ENCODE measurements around the gene CENPX.
A peak's percentile ranks its signal among the peaks of the same experiment; 100 is the strongest.

CENPX gene

GRCh38 chr17:81980707-81981343, 41.9 kb downstream of the CENPX start:
- Histone ChIP-seq H3K4me3 (ENCODE audit: low read length) (no peak overlapping the region), H3K4me2 (ENCODE audit: low read length) (no peak overlapping the region), H3K9me3 (ENCODE audit: control insufficient read depth, insufficient read depth, low read length) (no peaks in the 10 kb centered on the region), H3F3A (ENCODE audit: control insufficient read depth, insufficient read depth) (no peaks in the 10 kb centered on the region; the same call in 1 of the 2 replicates), H3K27me3 (ENCODE audit: control insufficient read depth, low read length) (no peaks in the 10 kb centered on the region), H3K36me3 (ENCODE audit: control insufficient read depth, low read length) (peaks cover 23% of the 10 kb centered on the region; the same call in 1 of the 2 replicates), H4K20me1 (ENCODE audit: control insufficient read depth, insufficient read depth, low read depth, low read length) (no peaks in the 10 kb centered on the region), H3K27ac (ENCODE audit: low read depth, low read length) (no peak overlapping the region), H3K79me2 (ENCODE audit: control insufficient read depth, low read length) (peaks cover 10% of the 10 kb centered on the region), H3K9me2 (replicated peaks; ENCODE audit: control insufficient read depth, low read length) (no peaks in the 10 kb centered on the region), H3K4me1 (ENCODE audit: control insufficient read depth, low read length) (peaks cover 16% of the 10 kb centered on the region)
- TF ChIP-seq, protein P1, sequence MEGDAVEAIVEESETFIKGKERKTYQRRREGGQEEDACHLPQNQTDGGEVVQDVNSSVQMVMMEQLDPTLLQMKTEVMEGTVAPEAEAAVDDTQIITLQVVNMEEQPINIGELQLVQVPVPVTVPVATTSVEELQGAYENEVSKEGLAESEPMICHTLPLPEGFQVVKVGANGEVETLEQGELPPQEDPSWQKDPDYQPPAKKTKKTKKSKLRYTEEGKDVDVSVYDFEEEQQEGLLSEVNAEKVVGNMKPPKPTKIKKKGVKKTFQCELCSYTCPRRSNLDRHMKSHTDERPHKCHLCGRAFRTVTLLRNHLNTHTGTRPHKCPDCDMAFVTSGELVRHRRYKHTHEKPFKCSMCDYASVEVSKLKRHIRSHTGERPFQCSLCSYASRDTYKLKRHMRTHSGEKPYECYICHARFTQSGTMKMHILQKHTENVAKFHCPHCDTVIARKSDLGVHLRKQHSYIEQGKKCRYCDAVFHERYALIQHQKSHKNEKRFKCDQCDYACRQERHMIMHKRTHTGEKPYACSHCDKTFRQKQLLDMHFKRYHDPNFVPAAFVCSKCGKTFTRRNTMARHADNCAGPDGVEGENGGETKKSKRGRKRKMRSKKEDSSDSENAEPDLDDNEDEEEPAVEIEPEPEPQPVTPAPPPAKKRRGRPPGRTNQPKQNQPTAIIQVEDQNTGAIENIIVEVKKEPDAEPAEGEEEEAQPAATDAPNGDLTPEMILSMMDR (IDR thresholded peaks at IDR 0.05; ENCODE audit: low read depth, low read length, poor library complexity, severe bottlenecking) = no peak
- no peak for TF ChIP-seq EZH2phosphoT487 (IDR thresholded peaks at IDR 0.05; ENCODE audit: borderline replicate concordance, low read length)

DNA sequence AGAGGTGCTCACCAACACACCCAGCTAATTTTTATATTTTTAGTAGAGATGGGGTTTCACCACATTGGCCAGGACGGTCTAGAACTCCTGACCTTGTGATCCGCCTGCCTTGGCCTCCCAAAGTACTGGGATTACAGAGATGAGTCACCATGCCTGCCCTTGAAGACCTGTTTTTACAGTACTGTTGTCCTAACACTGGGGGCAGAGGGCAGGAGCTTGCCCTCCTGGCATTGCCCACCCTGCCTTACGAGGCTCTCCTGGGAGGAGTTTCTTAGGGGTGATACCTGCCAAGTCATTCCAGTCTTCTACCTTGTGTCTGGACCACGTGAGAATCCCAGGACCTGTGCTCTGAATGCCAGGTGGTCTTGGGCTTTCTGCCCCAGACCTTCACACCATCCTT, 42.6 kb downstream of the CENPX start:
- H3K4me1 ChIP-seq (ENCODE audit: control insufficient read depth, low read length) = peaks cover 16% of the 10 kb centered on the region
- no peak overlapping the region for H3K27ac ChIP-seq (ENCODE audit: low read depth, low read length)
- no peaks in the 10 kb centered on the region for H3K9me3 ChIP-seq (ENCODE audit: control insufficient read depth, insufficient read depth, low read length)
- H4K20me1 ChIP-seq (ENCODE audit: control insufficient read depth, insufficient read depth, low read depth, low read length) = no peaks in the 10 kb centered on the region
- no peak overlapping the region for H3K4me2 ChIP-seq (ENCODE audit: low read length)
- H3F3A ChIP-seq (ENCODE audit: control insufficient read depth, insufficient read depth) = no peaks in the 10 kb centered on the region; the same call in 1 of the 2 replicates
- H3K27me3 ChIP-seq (ENCODE audit: control insufficient read depth, low read length) = no peaks in the 10 kb centered on the region
- H3K36me3 ChIP-seq (ENCODE audit: control insufficient read depth, low read length) = peaks cover 16% of the 10 kb centered on the region; the same call in 1 of the 2 replicates
- H3K4me3 ChIP-seq (ENCODE audit: low read length) = no peak overlapping the region
- TF ChIP-seq, protein P1 (IDR thresholded peaks at IDR 0.05; ENCODE audit: low read depth, low read length, poor library complexity, severe bottlenecking) = no peak
- no peak for TF ChIP-seq EZH2phosphoT487 (IDR thresholded peaks at IDR 0.05; ENCODE audit: borderline replicate concordance, low read length)
- H3K79me2 ChIP-seq (ENCODE audit: control insufficient read depth, low read length) = peaks cover 10% of the 10 kb centered on the region
- no peaks in the 10 kb centered on the region for H3K9me2 ChIP-seq (replicated peaks; ENCODE audit: control insufficient read depth, low read length)

DNA sequence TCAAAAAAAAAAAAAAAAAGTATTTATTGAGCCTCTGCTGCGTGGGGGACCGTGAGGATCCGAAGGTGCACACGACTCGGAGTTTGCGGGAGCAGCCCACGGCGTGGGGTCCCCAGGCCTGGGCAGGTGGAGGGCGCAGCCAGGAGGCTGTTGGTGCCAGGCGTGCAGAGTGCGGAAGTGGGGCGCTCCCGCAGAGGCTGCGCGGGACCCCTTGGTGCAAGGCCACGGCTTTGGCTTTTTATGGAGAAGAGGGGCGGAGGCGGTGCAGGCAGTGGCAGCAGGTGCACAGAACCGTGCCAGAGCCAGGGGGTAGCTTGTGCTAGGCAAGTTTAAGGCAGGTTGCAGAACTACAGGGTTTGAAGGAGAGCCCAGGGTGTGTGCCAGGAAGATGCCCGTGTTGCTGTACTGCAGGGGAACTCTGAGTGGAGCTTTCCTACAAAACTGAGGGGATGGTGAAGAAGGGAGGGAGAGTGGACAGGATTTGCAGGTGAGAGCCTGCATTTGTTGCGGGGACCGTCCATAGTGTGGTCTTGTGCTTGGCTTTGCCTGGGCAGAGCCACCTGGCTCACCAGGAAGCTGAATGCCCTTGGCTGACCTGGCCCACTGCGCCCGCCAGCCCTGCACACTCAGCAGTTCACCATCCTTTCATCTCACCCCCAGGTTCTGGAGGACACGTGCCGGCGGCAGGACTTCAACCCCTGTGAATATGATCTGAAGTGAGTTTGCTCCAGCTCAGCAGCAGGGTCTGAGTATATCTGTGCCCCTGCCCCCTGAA, 44.0 kb downstream of the CENPX start:
- no peaks in the 10 kb centered on the region; the same call in 1 of the 2 replicates for H3F3A ChIP-seq (ENCODE audit: control insufficient read depth, insufficient read depth)
- H3K27me3 ChIP-seq (ENCODE audit: control insufficient read depth, low read length) = no peaks in the 10 kb centered on the region
- peaks cover 10% of the 10 kb centered on the region for H3K79me2 ChIP-seq (ENCODE audit: control insufficient read depth, low read length)
- H3K4me3 ChIP-seq (ENCODE audit: low read length) = peak overlapping the region; percentile 93
- H3K36me3 ChIP-seq (ENCODE audit: control insufficient read depth, low read length) = peaks cover 12% of the 10 kb centered on the region; the same call in 1 of the 2 replicates
- H3K9me2 ChIP-seq (replicated peaks; ENCODE audit: control insufficient read depth, low read length) = no peaks in the 10 kb centered on the region
- no peak for TF ChIP-seq EZH2phosphoT487 (IDR thresholded peaks at IDR 0.05; ENCODE audit: borderline replicate concordance, low read length)
- TF ChIP-seq, protein P1 (IDR thresholded peaks at IDR 0.05; ENCODE audit: low read depth, low read length, poor library complexity, severe bottlenecking) = no peak
- no peak overlapping the region for H3K27ac ChIP-seq (ENCODE audit: low read depth, low read length)
- H4K20me1 ChIP-seq (ENCODE audit: control insufficient read depth, insufficient read depth, low read depth, low read length) = no peaks in the 10 kb centered on the region
- no peaks in the 10 kb centered on the region for H3K9me3 ChIP-seq (ENCODE audit: control insufficient read depth, insufficient read depth, low read length)
- H3K4me2 ChIP-seq (ENCODE audit: low read length) = peak overlapping the region; percentile 95
- peaks cover 16% of the 10 kb centered on the region for H3K4me1 ChIP-seq (ENCODE audit: control insufficient read depth, low read length)

Measured in DOHH2 (cell line).